Body of pancreas (tissue), 4 donors: ENCODE data around the gene BLM. TPM values are rescaled to one million over a fixed set of nuclear protein-coding genes. Genes with fewer than 3 reads are reported as not detected.
"Not testable (repeated sequence)": the region's sequence is repeated elsewhere in the genome, so short reads cannot be mapped to it uniquely, and the experiment has no call there.

Experiments used
- ATAC-seq: fragments of 150-250 bp; one replicate; pipeline ENCODE4 v1.9.1; 2016
- DNase-seq, 4 donors: peaks; one replicate each; pipeline ENCODE4 v3.0.0-alpha.2; 2019
- H3K27ac ChIP-seq, 4 donors: fragments of 200-600 bp; sonication (generic); 1 replicate in 3 of 4; 2 replicates in 1 of 4; pipeline versions ENCODE4 v1.5.1 to v1.6.1; 2016 to 2019; ENCODE audit warnings: mild to moderate bottlenecking in 1 of 4, mixed read lengths in 1 of 4, moderate library complexity in 1 of 4
- H3K27me3 ChIP-seq, 2 donors: fragments of 200-600 bp; sonication (generic); one replicate each; pipeline ENCODE4 v1.6.0; 2016; ENCODE audit warnings: mild to moderate bottlenecking in 1 of 2
- H3K36me3 ChIP-seq, 2 donors: fragments of 200-600 bp; sonication (generic); replicated peaks in 1 of 2; 2 replicates each; pipeline ENCODE4 v1.5.1; 2016; ENCODE audit warnings: low read depth in 2 of 2; ENCODE audit not compliant: insufficient read depth in 1 of 2
- H3K4me1 ChIP-seq: fragments of 200-600 bp; sonication (generic); one replicate; pipeline ENCODE4 v1.6.0; 2016
- H3K4me3 ChIP-seq, 2 donors: fragments of 200-600 bp; sonication (generic); 1 replicate in 1 of 2; 2 replicates in 1 of 2; pipeline ENCODE4 v1.5.1; 2016 to 2019
- H3K9me3 ChIP-seq, 3 donors: fragments of 200-600 bp; sonication (generic); 1 replicate in 2 of 3; 2 replicates in 1 of 3; pipeline ENCODE4 v1.5.1; 2016
- POLR2A ChIP-seq, 3 donors: fragments of 450-650 bp; IDR thresholded peaks; one replicate each; pipeline ENCODE4 v1.6.1; 2016; ENCODE audit warnings: antibody characterized with exemption in 3 of 3, mild to moderate bottlenecking in 2 of 3
- WGBS, 2 donors: methylation state at CpG; one replicate each; pipeline ENCODE4 v1.1.5; 2017; 5-methylcytosine and 5-hydroxymethylcytosine counted together
- intact Hi-C: fragments of 100-400 bp; cut with DNase I; formaldehyde crosslinking; loops from one replicate; pipeline ENCODE4 v1.15.1; 2023
- total RNA-seq, 2 donors: library from RNA; depleted of rRNA; stranded (reverse); fragments of >200 nt; gene quantifications; one replicate each; pipeline ENCODE4 v1.1.0, GENCODE V29; 2016
- TF ChIP-seq, protein P1 (sequence below), 7 experiments: fragments of 450-650 bp in 4 of 7; fragments of 200-600 bp in 3 of 7; sonication (generic) in 3 of 7; IDR thresholded peaks; one replicate each; pipeline ENCODE4 v1.5.1; 2016 to 2019; ENCODE audit warnings: antibody characterized with exemption in 7 of 7

Gene BLM
- total RNA-seq, 2 donors from 2014 or later, result 0.26 to 1.3 TPM

DNA sequence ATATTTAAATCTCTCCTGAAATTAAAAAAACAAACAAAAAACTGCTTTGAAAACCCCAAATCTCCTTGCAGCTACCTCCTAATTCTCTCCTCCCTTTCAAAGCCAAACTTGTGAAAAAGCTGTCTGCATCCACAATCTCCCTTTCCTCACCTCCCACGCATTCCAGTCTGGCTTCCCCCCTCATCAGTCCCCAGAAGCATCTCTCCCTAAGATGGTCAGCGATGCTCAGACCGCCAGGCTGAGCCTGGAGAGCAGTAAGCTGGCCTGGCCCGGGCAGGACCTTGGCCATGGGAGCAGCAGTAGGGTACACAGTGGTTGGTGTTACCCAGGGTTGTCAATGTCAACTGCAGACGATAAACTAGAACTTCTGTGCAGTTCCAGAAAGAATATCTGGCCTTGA, 32.9 kb upstream of the BLM start:
- TF ChIP-seq POLR2A (IDR thresholded peaks at IDR 0.05), result no peak
- TF ChIP-seq, protein P1, sequence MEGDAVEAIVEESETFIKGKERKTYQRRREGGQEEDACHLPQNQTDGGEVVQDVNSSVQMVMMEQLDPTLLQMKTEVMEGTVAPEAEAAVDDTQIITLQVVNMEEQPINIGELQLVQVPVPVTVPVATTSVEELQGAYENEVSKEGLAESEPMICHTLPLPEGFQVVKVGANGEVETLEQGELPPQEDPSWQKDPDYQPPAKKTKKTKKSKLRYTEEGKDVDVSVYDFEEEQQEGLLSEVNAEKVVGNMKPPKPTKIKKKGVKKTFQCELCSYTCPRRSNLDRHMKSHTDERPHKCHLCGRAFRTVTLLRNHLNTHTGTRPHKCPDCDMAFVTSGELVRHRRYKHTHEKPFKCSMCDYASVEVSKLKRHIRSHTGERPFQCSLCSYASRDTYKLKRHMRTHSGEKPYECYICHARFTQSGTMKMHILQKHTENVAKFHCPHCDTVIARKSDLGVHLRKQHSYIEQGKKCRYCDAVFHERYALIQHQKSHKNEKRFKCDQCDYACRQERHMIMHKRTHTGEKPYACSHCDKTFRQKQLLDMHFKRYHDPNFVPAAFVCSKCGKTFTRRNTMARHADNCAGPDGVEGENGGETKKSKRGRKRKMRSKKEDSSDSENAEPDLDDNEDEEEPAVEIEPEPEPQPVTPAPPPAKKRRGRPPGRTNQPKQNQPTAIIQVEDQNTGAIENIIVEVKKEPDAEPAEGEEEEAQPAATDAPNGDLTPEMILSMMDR (IDR thresholded peaks at IDR 0.05), result no peak
- 71% methylated on average over 5 of the region's 5 CpGs for WGBS, 2 donors
- no peaks in the 10 kb centered on the region for H3K4me1 ChIP-seq
- no peaks in the 10 kb centered on the region for H3K9me3 ChIP-seq
- no peak overlapping the region for H3K27ac ChIP-seq
- H3K36me3 ChIP-seq, result no peaks in the 10 kb centered on the region
- intact Hi-C loops, result no loop called here
- no peak overlapping the region for H3K4me3 ChIP-seq
- no peak for ATAC-seq
- no peaks in the 10 kb centered on the region for H3K27me3 ChIP-seq
- DNase-seq, result no peak

DNA sequence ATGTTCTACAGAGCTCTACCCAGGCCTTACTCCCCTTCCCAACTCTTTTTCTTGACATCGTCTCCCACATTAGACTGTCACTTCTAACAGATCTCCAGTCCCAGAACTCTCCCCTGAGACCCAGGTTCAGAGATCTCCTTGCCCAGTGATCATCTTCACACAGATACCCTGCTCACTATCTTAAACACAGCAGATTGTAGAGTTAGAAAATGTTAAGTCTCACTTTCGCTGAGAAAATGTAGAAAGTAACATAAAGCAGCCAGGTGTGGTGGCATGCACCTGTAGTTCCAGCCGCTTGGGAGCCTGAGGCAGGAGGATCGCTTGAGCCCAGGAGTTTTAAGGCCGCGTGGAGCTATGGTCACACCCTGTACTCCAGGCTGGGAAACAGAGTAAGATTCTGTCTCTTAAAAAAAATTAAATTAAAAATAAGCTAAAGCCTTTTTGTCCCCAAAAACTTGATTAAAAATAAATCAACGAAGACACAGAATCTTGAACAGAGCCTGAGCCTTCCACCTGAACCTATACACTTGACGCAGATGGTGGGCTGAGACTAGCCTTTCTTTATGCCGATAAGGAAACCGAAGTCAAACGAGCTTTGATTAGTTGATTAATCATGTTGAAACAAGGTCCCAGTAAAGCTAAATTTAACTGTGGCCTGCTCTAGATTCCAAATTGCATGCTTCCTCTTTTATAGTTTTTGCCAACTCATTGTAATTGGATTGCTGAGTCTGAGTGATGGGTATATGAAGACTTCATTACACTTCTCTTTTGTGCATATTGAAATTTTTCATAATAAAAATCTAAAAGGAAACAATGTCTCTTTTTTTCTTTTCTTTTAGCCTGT, 31.3 kb upstream of the BLM start:
- no peaks in the 10 kb centered on the region for H3K9me3 ChIP-seq
- intact Hi-C loops, result no loop called here
- no peak overlapping the region for H3K27ac ChIP-seq
- no peaks in the 10 kb centered on the region for H3K27me3 ChIP-seq
- no peaks in the 10 kb centered on the region for H3K4me1 ChIP-seq
- no peak for TF ChIP-seq POLR2A (IDR thresholded peaks at IDR 0.05)
- TF ChIP-seq, protein P1 (IDR thresholded peaks at IDR 0.05), result no peak
- ATAC-seq (no peak), DNase-seq (no peak)
- H3K36me3 ChIP-seq, result no peaks in the 10 kb centered on the region
- 67 to 74% methylated on average over 11 of the region's 11 CpGs for WGBS, 2 donors
- H3K4me3 ChIP-seq, result no peak overlapping the region

DNA sequence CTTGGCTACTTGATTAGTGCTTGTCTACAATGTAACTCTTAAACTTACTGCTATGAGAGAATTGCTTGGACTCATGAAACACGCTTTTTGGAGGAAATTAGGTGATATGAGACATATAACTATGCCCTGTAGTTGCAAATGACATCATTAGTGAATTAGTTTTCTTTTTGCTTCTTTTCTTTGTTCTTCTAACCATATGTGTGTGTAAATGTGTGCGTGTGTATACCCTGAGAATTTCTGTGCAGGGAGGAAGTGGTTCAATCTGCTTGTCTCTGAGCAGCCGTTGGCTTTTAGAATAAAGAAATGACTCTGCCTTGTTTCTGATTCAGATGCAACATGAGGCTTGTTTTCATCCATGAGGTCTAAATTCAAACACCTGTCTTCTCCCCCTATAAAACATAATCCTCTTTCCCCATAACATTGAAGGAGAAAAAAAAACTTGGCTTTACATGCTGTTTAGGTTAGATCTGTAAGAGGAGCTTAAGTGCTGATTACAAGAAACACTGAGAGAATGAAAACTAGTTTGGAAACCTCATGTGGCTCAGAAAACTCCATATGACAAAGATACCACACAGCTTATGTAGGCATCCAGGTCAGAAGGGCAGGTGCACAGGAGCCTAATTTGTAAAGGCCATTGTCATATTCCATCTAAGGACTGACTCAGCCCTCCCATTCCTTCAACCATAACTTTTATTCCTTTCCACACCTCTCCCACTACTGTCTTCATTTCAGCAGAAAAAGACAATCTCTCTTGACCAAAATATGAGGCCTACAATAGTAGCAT, 30.5 kb upstream of the BLM start:
- Histone ChIP-seq H3K4me3 (no peak overlapping the region), H3K36me3 (no peaks in the 10 kb centered on the region), H3K9me3 (no peaks in the 10 kb centered on the region), H3K27me3 (no peaks in the 10 kb centered on the region), H3K4me1 (no peaks in the 10 kb centered on the region), H3K27ac (no peak overlapping the region)
- intact Hi-C loops, result no loop called here
- TF ChIP-seq, protein P1 (IDR thresholded peaks at IDR 0.05), result no peak
- TF ChIP-seq POLR2A (IDR thresholded peaks at IDR 0.05), result no peak
- no peak for DNase-seq
- WGBS, 2 donors, result 70 to 94% methylated on average over 3 of the region's 3 CpGs
- ATAC-seq, result no peak

DNA sequence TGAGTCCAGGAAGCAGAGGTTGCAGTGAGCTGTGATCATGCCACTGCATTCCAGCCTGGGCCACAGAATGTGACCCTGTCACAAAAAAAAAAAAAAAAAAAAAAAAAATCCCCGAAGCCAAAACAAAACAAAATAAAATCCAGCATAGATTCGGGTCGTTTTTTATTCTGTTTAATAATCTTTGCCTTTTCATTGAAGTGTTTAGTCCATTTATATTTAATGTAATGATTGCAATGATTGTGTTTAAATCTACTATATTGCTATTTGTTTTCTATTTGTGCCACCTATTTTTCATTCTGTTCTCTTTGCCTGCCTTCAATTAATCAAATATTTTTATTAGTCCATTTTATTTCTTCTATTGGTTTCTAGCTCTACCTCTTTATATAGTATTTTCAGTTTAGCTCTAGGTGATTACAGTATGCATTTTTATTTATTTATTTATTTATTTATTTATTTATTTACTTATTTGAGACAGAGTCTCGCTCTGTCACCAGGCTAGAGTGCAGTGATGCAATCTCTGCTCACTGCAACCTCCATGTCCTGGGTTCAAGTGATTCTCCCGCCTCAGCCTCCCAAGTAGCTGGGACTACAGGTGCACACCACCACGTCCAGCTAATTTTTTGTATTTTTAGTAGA, 27.7 kb upstream of the BLM start:
- H3K36me3 ChIP-seq, H3K27me3 ChIP-seq, H3K27ac ChIP-seq, H3K4me3 ChIP-seq, ATAC-seq, intact Hi-C loops, H3K4me1 ChIP-seq, H3K9me3 ChIP-seq, DNase-seq: not testable (repeated sequence)
- 77 to 81% methylated on average over 6 of the region's 6 CpGs for WGBS, 2 donors

DNA sequence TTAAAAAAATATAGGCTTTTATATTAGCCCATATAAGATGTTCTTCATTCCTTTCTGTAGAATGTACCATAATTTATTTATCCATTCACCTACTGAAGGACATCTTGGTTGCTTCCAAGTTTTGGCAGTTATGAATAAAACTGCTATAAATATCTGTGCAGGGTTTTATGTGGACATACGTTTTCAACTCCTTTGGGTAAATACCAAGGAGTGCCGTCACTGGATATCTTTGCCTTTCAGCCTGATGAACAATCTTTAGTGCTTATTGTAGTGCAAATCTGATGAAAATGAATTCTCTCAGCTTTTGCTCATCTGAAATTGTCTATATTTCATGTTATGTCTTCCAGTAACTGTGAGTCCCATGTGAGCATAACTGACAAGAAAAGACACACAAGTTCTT, 26.6 kb upstream of the BLM start:
- Histone ChIP-seq H3K4me1 (no peaks in the 10 kb centered on the region), H3K27me3 (no peaks in the 10 kb centered on the region), H3K9me3 (no peaks in the 10 kb centered on the region), H3K36me3 (no peaks in the 10 kb centered on the region), H3K4me3 (no peak overlapping the region), H3K27ac (no peak overlapping the region)
- DNase-seq, result no peak
- WGBS, 2 donors, result 46 to 51% methylated on average over 2 of the region's 2 CpGs
- ATAC-seq, result no peak
- intact Hi-C loops, result no loop called here
- no peak for TF ChIP-seq POLR2A (IDR thresholded peaks at IDR 0.05)
- TF ChIP-seq, protein P1 (IDR thresholded peaks at IDR 0.05), result no peak
